GM12878 (cell line): ENCODE data around the gene NFIX.

Experiments
- BACH1 ChIP-seq: fragments of 450-650 bp; IDR thresholded peaks from 2 replicates; pipeline ENCODE4 v1.6.1; 2017; ENCODE audit warnings: mild to moderate bottlenecking, borderline replicate concordance
- BHLHE40 ChIP-seq, 2 experiments: fragments of 450-650 bp in 1 of 2; IDR thresholded peaks; 2 replicates each; pipeline ENCODE4 v1.6.1; 2011 to 2017; ENCODE audit warnings: low read depth in 2 of 2, borderline replicate concordance in 1 of 2, improper control_type of control experiment in 1 of 2, low read length in 1 of 2, mild to moderate bottlenecking in 1 of 2
- EZH2 ChIP-seq: IDR thresholded peaks from 2 replicates; pipeline ENCODE4 v1.6.1; 2012; ENCODE audit warnings: low read depth, mild to moderate bottlenecking, control low read depth, inconsistent platforms, low read length, borderline replicate concordance; ENCODE audit not compliant: control insufficient read depth
- MYC ChIP-seq: IDR thresholded peaks from 2 replicates; pipeline ENCODE4 v1.6.1; 2011; ENCODE audit warnings: mild to moderate bottlenecking, low read length, moderate library complexity, inconsistent platforms; ENCODE audit not compliant: insufficient read depth, insufficient replicate concordance, insufficient read length, severe bottlenecking
- NBN ChIP-seq: fragments of 450-650 bp; IDR thresholded peaks from 2 replicates; pipeline ENCODE4 v1.6.1; 2016
- POLR2AphosphoS5 ChIP-seq: IDR thresholded peaks from 2 replicates; pipeline ENCODE4 v1.6.1; 2011; ENCODE audit warnings: mild to moderate bottlenecking, low read length, inconsistent platforms
- RAD21 ChIP-seq: IDR thresholded peaks from 2 replicates; pipeline ENCODE4 v1.6.1; 2011; ENCODE audit warnings: mild to moderate bottlenecking, low read depth, low read length, moderate library complexity; ENCODE audit not compliant: insufficient read depth
- SIN3A ChIP-seq: IDR thresholded peaks from 2 replicates; pipeline ENCODE4 v1.6.1; 2012; ENCODE audit warnings: low read depth, low read length, improper control_type of control experiment
- SP1 ChIP-seq: IDR thresholded peaks from one replicate; pipeline ENCODE4 v1.6.1; 2011; ENCODE audit warnings: low read depth, low read length
- SPI1 ChIP-seq: IDR thresholded peaks from 2 replicates; pipeline ENCODE4 v1.6.1; 2011; ENCODE audit warnings: low read depth, mild to moderate bottlenecking, low read length, moderate library complexity, borderline replicate concordance; ENCODE audit not compliant: insufficient read depth
- TF ChIP-seq, protein P1 (sequence below), 3 experiments: IDR thresholded peaks in 2 of 3; conservative IDR thresholded peaks in 1 of 3; 2 replicates each; pipeline ENCODE4 v1.5.1; 2011; ENCODE audit warnings: low read depth in 3 of 3, low read length in 3 of 3, mild to moderate bottlenecking in 3 of 3, control low read depth in 2 of 3, moderate library complexity in 2 of 3, inconsistent platforms in 1 of 3, mixed read lengths in 1 of 3; ENCODE audit not compliant: control insufficient read depth in 2 of 3, insufficient read depth in 1 of 3; ENCODE audit errors: extremely low read depth in 1 of 3
- TF ChIP-seq, protein P2 (sequence below): IDR thresholded peaks from 2 replicates; pipeline ENCODE4 v1.6.1; 2011; ENCODE audit warnings: low read depth, mild to moderate bottlenecking, low read length, moderate library complexity, borderline replicate concordance; ENCODE audit errors: extremely low read depth

- TF ChIP-seq POLR2AphosphoS5 (no peak), NBN (no peak), EZH2 (no peak), MYC (no peak), SIN3A (no peak), RAD21 (no peak), SP1 (no peak), BACH1 (no peak), SPI1 (no peak), BHLHE40 (IDR thresholded peaks at IDR 0.05; ENCODE audit: borderline replicate concordance in 1 of 2, low read depth in 2 of 2, low read length in 1 of 2) (no peak)
- TF ChIP-seq, protein P1, sequence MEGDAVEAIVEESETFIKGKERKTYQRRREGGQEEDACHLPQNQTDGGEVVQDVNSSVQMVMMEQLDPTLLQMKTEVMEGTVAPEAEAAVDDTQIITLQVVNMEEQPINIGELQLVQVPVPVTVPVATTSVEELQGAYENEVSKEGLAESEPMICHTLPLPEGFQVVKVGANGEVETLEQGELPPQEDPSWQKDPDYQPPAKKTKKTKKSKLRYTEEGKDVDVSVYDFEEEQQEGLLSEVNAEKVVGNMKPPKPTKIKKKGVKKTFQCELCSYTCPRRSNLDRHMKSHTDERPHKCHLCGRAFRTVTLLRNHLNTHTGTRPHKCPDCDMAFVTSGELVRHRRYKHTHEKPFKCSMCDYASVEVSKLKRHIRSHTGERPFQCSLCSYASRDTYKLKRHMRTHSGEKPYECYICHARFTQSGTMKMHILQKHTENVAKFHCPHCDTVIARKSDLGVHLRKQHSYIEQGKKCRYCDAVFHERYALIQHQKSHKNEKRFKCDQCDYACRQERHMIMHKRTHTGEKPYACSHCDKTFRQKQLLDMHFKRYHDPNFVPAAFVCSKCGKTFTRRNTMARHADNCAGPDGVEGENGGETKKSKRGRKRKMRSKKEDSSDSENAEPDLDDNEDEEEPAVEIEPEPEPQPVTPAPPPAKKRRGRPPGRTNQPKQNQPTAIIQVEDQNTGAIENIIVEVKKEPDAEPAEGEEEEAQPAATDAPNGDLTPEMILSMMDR (IDR thresholded peaks at IDR 0.05 in 2 of 3, conservative IDR thresholded peaks at IDR 0.05 in 1 of 3; ENCODE audit: control insufficient read depth in 2 of 3, extremely low read depth in 1 of 3, insufficient read depth in 1 of 3, low read depth in 3 of 3, low read length in 3 of 3) = no peak
- TF ChIP-seq, protein P2, sequence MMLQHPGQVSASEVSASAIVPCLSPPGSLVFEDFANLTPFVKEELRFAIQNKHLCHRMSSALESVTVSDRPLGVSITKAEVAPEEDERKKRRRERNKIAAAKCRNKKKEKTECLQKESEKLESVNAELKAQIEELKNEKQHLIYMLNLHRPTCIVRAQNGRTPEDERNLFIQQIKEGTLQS = no peak
Measured at GRCh38 chr19:13050274-13050673, 55.0 kb downstream of the NFIX start.
